HG03064 (cell line): ENCODE results near the gene CNOT1.
"Not testable (repeated sequence)": the region's sequence is repeated elsewhere in the genome, so short reads cannot be mapped to it uniquely, and the experiment has no call there.

Experiments
- ATAC-seq: cut with Tn5 transposase; IDR thresholded peaks from one replicate; pipeline ENCODE4 v1.9.1; 2021; ENCODE audit warnings: low read depth; ENCODE audit not compliant: unreplicated experiment

CNOT1 gene

DNA sequence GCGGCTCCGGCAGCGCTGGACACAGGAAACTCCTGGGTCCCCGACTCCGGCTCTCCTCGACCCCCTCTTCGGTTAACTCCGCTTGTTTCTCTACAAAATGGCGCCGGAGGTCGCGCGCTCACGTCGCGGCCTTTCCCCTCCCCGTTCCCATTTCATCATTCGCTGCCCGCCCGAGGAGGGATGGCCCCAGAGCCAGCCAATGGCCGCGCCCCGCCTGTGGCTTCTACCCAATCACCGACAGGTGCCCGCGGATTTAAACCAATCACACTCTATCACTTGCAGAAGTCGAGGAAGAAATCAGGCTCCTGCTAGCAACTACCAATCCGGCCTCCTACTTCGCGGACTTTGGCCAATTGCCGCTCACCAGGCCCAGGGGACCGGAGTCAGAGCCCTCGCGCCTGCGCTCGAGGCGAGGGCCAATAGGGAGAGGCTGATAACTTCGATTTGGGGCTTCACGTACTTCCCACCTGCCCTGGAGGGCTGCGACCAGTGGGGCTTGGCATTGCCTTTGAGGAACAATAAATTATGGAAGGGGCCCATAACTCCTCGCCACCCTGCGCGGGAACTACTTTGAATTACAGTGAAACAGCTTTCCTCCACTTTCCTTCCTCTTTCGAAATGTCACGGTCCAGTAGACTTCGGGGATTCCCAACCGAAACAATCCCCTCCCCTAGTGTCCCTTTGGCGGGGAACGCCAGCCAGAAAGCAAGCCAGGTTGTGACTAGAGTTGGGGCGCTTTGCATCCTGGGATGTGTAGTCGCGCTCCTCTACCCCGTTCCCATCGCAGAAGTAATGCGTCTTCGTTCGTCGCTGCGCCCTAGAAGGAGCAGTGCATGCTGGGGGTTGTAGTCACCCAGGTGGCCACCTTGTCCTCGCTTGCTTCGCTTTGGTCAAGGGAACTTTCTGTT is at the start of gene CNOT1:
Gene CNOT1 (minus strand): TSS at position 94 of the 908 bp plus-strand sequence. CDS start 30,489 bp downstream, outside the sequence.
- peak; percentile 83 for ATAC-seq

DNA sequence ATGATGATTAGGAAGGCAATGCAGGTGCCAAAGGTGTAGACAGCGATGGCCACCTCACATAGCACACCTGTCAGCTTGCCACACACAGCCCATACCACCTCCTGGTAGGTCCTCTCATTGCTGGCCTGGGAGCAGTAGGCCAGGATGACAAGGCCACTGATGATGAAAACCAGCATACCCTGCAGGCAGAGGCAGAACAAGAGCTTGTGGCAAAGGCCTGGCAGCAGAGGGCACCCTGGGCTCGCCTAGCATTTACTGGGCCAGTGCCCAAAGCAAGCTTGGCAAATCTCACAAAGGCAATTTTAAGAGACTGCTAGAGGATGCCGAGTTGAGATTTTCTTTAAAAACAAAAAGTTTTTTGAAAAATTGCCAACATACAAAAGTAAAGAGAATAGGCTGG is 49.1 kb upstream of the CNOT1 start:
- no peak for ATAC-seq

DNA sequence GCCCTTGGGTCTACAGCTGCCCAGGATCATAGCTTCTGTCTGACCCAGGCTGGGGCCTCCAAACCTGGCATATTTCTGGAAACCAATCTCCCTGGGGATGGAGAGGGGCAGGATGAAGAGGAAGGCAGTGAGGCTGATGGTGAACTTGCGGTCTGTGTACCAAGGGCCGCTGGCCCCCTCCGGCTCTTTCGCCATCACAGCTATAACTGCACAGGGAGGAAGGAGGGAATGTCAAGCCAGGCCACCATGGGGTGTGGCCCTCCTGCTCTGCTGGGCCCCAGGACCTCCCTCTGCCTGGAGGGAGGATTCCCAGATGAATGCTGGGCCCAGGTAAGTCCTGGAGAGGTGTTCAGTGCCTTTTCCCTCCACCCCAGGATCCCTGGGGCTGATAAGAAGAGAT is 48.6 kb upstream of the CNOT1 start:
- ATAC-seq, result no peak

DNA sequence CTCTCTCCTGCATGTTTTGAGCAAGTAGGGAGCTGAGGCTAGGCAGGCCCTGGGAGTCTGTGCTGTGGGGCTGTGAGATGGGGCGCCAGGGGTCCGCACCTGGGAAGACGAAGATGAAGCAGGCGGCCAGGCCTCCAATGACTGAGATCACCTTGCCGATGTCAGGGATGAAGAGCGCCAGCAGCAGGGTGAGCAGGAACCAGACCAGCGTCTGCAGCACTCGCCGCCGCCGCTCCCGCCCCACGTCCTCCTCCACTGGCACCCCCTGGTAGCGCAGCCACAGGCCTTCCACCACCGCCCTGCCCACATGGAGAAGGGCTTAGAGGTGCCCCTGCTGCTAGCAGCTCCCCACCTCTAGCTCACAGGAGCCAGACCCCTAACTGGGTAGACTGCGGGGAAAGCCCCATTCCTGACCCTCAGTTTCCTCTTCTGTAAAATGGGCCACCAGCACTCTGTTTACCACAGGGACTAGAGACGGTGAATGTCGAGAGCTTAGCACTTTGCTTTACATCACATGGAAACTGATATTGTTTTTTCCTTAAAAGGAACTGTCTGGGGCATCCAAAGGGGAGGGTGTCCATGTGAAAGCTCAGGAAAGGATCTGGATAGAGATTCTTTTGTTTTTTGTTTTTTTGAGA is 41.4 kb upstream of the CNOT1 start:
- ATAC-seq, result no peak

DNA sequence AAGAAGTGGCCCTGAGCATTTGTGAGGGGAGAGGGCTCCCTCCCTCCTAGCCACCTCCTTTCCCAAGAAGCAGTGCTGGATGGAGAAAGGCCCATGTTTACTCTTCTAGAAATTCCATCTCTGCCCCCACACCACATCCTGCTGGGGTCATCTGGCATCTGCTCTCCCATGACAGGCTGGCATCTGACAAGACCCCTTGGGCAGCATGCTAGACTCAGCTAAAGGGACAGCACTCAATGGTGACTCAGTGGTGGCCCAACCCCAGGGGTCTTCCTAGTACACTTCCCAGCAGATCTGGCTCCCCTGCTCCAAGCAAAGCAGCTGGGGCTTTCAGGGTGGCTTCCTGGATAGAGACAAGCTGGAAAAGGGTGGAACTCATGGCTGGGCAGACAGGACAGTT is 40.6 kb upstream of the CNOT1 start:
- ATAC-seq, result no peak

DNA sequence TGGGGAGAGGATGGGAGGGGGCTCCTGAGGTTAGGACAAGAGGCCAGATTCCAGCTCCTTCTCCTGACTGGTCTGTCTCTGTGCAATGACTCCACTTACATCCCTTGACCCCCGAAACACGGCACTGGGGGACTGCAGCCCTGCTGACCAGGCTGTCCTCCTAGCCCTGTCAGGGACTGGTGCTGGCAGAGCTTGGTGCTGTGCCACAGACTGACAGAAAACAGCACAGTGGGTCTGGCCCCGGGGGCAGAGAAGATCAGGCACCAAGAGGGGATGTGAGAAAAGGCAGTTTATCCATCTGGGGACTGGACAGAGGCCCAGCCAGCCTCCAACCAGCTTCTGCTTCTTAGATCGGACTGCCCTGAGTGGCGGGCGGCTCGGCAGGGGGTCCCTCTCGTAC is 35.6 kb upstream of the CNOT1 start:
- ATAC-seq, result no peak

DNA sequence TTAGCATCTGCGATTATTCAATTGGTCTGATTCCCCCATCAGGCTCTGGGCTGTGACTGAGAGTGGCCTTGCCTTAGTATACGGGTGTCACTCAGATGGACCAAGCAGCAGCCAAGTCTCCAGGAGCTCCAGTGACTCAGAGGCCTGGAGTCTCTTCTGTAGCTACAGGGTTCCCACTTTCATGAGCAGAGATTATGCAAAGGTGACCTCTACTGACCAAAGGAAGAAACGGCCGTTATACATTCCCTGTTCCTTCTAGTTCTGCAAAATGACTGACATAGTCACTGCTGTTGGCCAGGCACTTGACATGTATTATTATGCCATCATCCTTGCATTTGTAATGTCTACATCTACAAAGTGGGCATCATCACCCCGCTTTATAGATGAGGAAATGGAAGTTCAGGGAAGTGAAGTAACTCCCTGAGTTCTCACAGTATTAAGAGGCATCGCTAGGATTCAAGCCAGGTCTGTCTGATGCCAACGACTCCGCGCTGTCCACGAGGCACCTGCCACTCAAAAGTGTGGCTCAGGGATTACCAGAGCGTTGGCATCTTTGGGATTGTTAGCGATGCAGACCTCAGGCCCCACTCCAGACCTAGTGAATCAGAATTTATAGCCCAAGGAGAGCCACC is 31.7 kb upstream of the CNOT1 start:
- no peak for ATAC-seq

DNA sequence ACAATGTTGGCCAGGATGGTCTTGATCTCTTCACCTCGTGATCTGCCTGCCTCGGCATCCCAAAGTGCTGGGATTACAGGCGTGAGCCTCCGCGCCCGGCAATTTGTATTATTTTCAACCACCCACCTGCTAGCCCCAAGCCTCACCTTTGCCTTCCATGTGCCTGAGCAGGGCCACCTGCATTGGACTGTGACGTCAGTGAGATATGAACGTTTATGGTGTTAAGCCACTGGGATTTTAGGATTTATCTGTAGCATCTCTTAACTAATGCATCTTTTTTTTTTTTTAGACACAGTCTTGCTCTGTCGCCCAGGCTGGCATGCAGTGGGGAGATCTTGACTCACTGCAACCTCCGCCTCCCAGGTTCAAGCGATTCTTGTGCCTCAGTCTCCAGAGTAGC is 30.3 kb upstream of the CNOT1 start:
- ATAC-seq, result not testable (repeated sequence)

DNA sequence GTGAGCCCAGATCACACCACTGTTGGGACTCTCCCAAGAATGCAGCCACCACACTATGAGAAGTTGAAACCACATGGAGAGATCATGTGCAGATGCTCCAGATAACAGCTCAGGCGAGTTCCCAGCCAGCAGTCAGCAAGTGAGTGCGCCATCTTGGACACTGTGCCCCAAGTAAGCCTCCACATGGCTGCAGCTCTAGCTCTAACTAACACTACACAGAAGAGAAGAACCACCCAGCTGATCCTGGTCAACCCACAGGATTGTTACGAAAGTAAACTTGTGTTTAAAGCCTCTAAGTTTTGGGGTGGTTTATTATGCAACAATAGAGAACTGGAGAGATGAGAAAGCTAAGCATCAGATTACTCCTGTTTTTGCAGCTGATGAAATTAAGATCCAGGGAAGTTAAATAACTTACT is 29.2 kb upstream of the CNOT1 start:
- ATAC-seq, result no peak

DNA sequence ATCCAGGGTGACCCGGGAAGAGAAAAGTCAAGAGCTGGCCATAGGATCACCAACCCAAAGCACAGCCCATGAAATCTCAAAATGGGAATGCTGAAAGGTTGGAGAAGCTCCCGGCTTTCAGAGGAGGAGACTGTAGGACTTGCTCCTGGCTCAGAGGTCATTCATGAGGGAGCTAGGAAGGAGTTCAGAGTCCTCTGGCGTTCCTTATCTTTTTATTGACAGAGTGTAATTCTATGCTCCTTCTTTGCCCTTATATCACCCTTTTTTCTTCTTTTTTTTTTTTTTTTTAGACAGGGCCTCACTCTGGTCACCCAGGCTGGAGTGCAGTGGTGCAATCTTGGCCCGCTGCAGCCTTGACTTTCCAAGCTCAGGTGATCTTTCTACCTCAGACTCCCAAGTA is 27.3 kb upstream of the CNOT1 start:
- no peak for ATAC-seq

DNA sequence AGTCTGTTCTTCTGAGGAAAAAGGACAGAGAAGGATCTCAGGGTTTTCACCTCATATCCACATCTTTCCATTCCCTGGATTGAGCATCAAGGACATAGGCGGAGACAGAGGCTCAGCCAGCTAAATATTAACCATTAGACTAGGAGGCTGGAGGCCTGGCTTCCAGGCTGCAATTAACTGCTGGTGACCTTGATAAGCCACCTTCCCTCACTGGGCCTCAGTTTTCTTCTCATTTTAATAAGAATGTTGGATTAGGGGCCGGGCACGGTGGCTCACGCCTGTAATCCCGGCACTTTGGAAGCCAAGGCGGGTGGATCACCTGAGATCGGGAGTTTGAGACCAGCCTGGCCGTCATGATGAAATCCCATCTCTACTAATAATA is 25.6 kb upstream of the CNOT1 start:
- no peak for ATAC-seq

DNA sequence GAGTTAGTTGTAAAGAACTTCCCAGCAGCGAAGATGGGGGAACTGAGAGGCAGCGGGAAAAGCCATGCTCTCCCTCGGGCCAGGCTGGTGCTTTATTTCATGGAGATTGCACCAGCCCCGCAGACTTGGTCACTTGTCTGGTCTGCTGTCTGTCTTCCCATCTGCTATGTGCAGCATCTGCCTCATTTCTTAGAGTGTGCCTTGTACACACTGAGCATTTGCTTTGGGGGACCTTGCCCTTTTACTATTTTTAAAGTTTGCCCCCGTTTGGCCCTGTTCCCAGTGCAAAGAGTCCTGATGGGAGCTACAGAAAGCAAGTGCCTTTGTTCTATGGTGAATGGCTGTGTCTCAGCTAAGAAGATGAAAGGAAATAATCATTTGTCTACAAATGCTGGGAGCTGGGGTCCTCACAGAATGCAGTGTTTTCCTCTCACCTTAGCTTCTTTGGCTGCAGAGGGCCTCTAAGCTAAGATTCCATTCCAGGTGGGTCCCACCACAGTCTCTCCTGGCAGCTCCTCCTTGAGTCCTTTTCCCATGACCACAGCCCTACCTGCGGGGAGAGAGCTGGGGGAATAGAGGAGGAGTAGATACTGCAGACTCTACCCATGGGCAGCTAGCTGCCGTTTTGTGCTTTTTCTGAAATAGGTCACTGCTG is 25.1 kb upstream of the CNOT1 start:
- no peak for ATAC-seq

DNA sequence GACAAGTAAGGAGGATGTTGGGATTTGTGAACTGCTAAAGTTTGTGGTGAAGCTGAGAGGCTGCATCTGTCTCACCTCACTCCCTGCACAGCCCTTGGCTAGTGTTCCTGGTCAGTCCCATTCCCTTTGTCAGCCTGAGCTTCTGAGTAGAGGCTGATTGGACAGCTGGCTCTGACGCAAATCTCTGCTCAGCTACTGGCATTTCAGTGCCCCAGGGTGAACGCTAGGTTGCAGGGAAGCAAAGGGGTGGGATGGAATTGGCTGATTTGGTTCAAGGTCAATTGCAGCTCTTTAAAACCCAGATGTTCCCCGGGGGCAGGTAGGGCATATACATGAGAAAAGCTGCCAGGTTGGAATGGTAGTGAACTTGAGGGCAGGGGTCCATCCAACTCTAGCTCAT is 23.1 kb upstream of the CNOT1 start:
- ATAC-seq, result no peak

DNA sequence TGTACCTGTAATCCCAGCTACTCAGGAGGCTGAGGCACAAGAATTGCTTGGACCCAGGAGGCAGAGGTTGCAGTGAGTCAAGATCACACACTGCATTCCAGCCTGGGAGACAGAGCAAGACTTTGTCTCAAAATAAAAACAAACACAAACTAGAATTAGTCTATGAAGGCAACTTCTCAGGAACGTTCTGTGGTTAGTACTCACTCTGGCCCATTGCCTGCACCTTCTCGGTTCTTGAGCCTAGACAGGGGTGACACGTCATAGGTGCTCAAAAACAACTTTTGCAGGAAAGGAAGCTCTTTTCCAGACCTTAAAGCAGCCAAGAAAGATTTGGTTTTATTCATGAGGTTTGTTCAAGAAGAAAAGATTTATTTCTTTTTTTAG is 22.3 kb upstream of the CNOT1 start:
- no peak for ATAC-seq

DNA sequence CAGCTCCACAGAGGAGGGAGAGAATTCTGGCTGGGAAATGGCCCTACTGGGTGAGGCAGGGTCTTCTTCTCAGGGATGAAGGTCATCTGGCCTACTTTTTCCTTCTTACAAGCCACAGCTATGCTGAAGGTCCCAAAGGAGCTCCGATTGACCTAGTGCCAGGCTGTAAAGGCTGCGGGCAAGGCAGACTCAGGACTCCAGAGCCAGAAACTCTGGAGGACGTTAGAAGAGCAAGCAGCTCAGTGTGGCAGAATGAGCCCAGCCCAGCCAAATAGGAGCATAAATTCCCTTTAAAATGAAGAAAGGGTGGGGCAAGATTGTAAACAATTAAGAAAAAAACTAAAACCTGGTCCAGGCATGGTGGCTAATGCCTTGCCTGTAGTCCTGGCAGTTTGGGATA is 20.1 kb upstream of the CNOT1 start:
- ATAC-seq, result no peak

DNA sequence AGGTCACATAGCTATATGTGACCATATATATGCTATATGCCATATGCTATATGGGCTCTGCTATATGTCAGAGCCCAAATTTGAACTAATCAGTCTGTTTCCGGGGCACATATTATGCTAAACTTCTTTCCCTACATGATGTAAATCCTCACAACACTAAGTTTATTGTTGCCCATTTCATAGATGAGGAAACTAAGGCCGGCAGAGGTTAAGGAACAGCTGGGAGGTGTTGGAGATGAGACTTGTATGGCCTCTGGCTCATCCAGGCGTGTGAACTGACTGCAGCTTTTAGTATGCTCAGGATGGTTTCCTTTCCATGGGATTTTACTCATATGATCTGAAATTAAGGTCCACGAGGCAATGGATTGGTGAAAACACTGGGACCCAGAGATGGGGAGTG is 17.5 kb upstream of the CNOT1 start:
- ATAC-seq, result no peak

DNA sequence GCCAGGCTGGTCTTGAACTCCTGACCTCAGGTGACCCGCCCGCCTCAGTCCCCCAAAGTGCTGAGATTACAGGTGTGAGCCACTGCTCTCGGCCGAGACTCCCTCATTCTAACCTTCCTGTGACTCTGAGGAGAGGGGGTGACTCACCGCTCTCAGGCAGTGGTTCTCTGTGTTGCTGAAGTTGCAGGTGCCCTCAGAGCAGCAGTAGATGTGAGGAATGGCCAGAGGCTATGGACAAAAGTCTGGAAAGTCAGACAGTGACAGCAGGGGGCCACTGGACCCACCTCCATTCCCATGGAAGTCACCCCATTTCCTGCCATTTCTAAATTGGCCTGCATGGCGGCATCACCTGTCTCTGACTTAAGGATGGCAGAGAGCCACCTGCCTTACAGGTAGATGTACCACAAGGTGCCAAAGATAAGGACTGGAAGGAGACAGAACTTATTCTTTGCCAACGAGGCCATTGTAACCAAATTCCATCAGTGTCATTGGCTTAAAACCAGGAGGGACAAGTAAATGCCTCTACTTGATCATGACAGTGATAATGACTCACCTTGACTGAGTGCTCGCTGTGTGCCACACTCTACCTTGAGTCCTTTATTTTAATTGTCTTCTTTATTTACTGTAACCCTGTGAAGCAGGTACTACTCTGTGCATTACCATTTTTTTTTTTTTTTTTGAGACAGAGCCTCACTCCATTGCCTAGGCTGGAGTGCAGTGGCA is 15.3 kb upstream of the CNOT1 start:
- ATAC-seq, result no peak

DNA sequence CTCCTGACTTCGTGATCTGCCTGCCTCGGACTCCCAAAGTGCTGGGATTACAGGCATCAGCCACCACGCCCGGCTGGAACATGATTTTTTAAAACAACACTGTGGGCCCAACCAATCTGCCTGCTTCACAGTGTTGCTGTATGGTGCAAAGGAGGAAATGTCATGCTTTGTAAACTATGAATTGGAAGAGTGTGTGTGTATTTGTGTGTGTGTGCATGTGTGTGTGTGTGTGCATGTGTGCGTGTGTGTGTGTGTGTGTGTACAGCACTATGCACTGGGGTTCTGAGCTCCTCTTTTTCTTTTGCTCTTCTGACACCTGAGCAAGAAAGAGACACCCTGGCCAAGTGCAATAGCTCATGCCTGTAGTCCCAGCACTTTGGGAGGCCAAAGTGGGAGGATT is 14.5 kb upstream of the CNOT1 start:
- no peak for ATAC-seq

DNA sequence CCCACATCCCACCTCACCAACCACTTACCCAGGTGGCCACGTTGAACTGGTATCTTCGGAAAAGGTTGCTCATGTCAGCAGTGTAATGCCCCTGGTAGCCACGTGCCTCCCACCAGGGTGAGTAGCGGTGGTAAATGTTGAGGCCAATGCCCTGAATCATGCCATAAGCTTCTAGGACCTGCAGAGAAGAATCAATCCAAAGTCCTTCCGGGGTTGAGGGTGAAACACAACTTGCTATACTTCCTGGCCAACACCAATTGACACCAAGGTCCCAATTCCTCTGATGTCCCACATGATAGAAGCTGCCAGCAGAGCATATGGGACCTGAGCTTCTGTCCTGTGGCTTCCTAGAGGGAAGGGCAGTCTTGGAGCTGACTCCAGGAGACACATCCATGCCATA is 11.3 kb upstream of the CNOT1 start:
- no peak for ATAC-seq

DNA sequence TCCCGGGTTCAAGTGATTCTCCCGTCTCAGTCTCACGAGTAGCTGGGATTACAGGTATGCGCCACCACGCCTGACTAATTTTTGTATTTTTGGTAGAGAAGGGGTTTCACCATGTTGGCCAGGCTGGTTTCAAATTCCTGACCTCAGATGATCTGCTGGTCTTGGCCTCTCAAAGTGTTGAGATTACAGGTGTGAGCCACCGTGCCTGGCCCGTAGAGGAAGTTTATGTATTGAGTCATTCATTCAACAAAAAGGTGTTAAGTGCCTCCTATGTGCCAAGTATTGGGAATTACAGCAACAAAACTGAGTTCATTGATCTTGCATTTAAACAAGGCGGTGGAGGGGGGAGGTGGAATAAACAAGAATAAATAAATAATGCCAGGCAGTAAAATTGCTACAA is 10.2 kb upstream of the CNOT1 start:
- ATAC-seq, result no peak

DNA sequence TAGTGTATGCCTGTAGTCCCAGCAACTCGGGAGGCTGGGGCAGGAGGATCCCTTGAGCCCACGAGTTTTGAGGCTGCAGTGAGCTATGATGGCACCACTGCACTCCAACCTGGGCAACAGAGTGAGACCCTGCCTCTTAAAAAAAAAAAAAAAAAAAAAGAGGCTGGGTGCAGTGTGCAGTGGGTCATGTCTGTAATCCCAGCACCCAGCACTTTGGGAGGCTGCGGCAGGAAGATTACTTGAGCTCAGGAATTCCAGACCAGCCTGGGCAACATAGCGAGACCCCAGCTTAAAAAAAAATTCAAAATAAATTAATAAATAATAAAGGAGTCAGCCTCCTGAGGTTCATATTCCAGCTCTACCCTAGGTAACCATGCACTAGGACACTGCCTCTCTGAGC is 9.6 kb upstream of the CNOT1 start:
- ATAC-seq, result no peak
